Measurements from ENCODE around the gene RPS27.
A peak's percentile ranks its signal among the peaks of the same experiment; 100 is the strongest.
"Not testable (repeated sequence)": the region's sequence is repeated elsewhere in the genome, so short reads cannot be mapped to it uniquely, and the experiment has no call there.

The RPS27 gene

DNA sequence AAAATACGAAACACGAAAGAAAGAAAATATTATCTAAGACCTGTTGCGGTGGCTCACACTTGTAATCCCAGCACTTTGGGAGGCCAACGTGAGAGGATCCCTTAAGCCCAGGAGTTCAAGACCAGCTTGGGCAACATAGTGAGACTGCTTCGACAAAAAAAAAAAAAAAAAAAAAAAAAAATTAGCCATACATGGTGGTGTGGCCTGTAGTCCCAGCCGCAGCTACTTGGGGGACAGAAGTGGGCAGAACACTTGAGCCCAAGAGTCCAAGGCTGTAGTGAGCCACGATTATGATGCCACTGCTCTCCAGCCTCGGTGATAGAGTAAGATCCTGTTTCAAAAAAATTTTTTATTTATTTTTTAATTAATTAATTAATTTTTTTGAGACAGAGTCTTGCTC lies 2.9 kb upstream of the RPS27 start:
- DNase-seq = no peak

DNA sequence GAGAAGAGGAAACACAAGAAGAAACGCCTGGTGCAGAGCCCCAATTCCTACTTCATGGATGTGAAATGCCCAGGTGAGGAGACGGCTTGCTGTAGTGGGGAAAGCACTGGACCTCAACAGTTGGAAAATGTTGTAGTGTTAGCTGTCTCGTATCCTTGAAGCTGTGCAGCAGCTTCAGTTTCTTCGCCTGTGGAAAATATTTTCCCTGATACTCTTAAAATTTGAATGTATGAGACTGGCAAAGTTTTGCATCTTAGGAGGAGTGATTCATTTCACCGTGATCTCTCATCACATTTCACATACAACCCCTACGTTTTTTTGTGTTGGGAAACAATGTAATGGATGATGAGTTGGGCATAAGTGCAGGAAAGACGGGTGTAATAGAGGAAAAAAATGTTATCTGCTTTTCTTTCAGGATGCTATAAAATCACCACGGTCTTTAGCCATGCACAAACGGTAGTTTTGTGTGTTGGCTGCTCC lies 629 bp downstream of the RPS27 start:
- no peak for DNase-seq

GRCh38 chr1:153991806-153992205 lies 1.2 kb downstream of the RPS27 start:
- DNase-seq = no peak

DNA sequence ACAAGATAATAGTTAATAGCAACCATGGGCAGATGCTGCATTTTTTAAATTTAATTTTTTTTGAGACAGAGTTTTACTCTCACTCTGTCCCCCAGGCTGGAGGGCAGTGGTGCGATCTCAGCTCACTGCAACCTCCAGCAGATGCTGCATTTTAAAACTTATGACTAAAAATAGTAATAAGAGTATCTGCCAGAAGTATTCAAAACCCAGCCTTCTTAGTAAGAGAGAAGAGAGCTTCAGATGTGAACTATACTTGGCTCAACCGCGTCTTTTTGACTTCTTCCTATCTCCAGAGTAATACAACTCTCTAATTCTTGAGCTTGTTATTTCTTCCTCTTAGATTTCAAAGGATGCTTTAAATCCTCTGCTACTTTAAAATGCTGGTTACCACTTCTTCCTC lies 4.6 kb downstream of the RPS27 start:
- DNase-seq = no peak

- no peak for DNase-seq
These were observed 5.1 kb downstream of the RPS27 start for GRCh38 chr1:153995640-153996039.

- DNase-seq = not testable (repeated sequence)
These were observed 6.3 kb downstream of the RPS27 start for GRCh38 chr1:153996882-153997281.

GRCh38 chr1:154000420-154000819 lies 9.9 kb downstream of the RPS27 start:
- no peak for DNase-seq

- DNase-seq = no peak
These were observed 15.6 kb downstream of the RPS27 start for GRCh38 chr1:154006136-154006535.

DNA sequence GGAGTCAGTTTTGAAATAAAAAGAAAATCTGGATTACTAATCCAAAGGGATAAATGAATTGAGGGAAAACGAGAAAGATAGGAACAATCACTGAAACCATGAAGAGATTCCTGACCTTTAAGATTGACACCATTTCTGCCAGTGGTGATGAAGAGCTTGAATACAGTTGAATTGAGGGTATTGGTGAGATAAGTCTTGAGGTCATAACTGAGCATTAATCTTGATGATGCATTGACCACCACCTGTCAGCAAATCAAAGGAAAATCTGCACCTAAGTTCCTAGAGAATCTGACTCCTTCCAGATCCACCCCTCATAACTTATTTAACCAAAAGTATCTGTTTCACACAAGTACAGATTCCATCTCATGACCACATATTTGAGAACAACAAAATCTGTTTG lies 21.6 kb downstream of the RPS27 start:
- no peak for DNase-seq

- not testable (repeated sequence) for DNase-seq
These were observed 22.0 kb downstream of the RPS27 start for GRCh38 chr1:154012543-154012942.

DNA sequence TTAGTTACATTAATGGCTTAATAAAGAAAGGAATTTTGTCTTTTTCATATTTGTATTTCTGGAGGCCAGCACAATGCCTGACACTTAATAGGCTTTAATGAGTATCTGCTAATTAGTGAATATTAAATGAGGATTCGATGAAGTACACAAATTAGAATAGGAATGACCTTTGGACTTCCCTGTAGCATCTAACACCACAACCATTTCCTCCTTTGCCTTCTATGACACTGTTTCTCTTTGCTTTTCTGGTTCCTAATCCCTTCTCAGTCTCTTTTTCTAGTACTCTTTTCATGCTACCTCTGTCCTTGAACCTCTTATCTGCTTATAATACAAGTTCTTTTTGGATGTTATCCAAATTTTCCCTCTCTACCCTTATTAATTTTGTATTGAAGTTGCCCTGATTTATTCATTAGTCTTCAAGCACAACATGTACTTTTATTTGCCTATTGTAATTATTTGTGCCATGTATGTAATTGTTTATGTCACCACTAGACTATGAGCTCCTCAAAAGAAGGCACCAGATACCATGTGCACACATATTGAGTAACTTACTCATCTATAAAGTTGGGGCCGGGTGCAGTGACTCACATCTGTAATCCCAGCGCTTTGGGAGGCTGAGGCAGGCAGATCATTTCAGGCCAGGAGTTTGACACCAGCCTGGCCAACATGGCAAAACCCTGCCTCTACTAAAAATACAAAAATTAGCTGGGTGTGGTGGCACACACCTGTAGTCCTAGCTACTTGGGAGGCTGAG lies 23.8 kb downstream of the RPS27 start:
- DNase-seq = peak in 1 of 2 experiments; percentile 44

DNA sequence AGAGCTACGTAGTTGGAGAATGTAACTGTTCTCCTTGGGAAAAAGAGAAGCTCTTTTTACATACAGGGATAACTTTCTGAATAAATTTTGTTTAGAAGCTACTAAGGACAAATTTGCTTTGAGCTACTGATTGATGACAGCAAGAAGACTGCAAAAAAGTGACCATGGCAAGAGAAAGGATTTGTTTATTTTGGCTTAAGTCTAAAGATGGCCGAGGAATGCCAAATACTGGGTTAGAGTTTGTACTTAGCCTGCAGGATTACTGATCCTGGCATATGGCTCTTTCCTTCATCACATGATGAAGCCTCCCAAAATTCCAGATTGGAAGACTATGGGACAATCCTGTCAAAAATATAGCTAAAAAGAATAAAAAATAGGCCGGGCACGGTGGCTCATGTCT lies 28.7 kb downstream of the RPS27 start:
- DNase-seq = no peak

GRCh38 chr1:154019940-154020339 lies 29.4 kb downstream of the RPS27 start:
- no peak for DNase-seq

DNA sequence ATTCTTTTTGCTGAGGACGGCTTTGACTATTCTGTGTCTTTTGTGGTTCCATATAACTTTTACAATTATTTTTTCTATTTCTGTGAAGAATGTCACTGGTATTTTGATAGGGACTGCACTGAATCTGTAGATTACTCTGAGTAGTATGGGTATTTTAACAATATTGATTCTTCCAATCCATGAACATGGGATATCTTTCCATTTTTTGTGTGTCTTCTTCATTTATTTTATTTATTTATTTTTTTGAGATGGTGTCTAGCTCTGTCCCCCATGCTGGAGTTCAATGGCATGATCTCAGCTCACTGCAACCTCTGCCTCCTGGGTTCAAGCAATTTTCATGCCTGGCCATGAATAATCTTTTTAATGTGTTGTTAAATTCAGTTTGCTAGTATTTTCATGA lies 43.1 kb downstream of the RPS27 start:
- not testable (repeated sequence) for DNase-seq
